ENCODE measurements around the gene HDDC3. TPM values are rescaled to one million over a fixed set of nuclear protein-coding genes. Genes with fewer than 3 reads are reported as not detected.

The HDDC3 gene
- total RNA-seq, 1 donor from 2014 or later, result 16.0 TPM

DNA sequence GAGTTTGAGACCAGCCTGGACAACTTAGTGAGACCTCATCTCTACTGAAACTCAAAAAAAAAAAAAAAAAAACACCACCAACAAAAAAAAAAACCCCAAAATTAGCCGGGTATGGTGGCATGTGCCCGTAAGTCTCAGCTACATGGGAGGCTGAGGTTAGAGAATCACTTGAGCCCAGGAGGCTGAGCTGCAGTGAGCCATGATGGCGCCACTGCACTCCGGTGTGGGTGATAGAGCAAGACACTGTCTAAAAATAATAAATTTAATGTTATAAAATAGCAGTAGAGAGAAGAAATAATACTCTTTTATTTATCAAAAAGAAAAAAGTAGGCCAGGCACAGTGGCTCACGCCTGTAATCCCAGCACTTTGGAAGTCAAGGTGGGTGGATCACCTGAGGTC, 39.8 kb upstream of the HDDC3 start:
- intact Hi-C loops (cut with DNase I), result no loop called here
- TF ChIP-seq, protein P1, sequence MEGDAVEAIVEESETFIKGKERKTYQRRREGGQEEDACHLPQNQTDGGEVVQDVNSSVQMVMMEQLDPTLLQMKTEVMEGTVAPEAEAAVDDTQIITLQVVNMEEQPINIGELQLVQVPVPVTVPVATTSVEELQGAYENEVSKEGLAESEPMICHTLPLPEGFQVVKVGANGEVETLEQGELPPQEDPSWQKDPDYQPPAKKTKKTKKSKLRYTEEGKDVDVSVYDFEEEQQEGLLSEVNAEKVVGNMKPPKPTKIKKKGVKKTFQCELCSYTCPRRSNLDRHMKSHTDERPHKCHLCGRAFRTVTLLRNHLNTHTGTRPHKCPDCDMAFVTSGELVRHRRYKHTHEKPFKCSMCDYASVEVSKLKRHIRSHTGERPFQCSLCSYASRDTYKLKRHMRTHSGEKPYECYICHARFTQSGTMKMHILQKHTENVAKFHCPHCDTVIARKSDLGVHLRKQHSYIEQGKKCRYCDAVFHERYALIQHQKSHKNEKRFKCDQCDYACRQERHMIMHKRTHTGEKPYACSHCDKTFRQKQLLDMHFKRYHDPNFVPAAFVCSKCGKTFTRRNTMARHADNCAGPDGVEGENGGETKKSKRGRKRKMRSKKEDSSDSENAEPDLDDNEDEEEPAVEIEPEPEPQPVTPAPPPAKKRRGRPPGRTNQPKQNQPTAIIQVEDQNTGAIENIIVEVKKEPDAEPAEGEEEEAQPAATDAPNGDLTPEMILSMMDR (IDR thresholded peaks at IDR 0.05), result no peak
- DNase-seq (no peak), ATAC-seq (no peak)
- H3K4me3 ChIP-seq, result no peak overlapping the region
- no peaks in the 10 kb centered on the region for H3K4me1 ChIP-seq
- H3K9me3 ChIP-seq, result no peaks in the 10 kb centered on the region
- H3K27ac ChIP-seq, result no peak overlapping the region
- no peaks in the 10 kb centered on the region for H3K27me3 ChIP-seq (ENCODE audit: low read depth)
- peaks cover 3% of the 10 kb centered on the region for H3K36me3 ChIP-seq

DNA sequence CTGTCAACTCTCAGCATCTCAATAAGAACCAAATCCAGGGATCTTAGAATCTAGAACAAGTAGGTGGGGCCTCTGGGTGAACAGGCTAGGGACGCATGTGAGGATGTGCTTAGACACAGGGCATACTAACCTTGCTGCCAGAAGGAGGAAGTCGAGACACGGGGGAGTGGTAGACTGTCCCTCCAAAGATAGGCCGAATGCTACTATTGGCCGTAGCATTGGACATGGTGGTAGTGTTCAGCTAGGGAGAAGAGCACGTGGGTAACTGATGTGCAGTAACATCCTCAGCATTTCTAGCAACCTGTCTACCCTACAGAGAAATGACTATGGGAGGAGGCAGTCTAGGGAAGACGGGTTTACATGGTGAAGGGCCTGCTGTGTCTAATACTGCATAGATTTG, 37.9 kb upstream of the HDDC3 start:
- ATAC-seq (no peak), DNase-seq (no peak)
- Histone ChIP-seq H3K27me3 (ENCODE audit: low read depth) (no peaks in the 10 kb centered on the region), H3K27ac (no peak overlapping the region), H3K4me3 (no peak overlapping the region), H3K9me3 (no peaks in the 10 kb centered on the region), H3K36me3 (peaks cover 16% of the 10 kb centered on the region), H3K4me1 (no peaks in the 10 kb centered on the region)
- TF ChIP-seq, protein P1 (IDR thresholded peaks at IDR 0.05), result no peak
- intact Hi-C loops (cut with DNase I), result no loop called here

DNA sequence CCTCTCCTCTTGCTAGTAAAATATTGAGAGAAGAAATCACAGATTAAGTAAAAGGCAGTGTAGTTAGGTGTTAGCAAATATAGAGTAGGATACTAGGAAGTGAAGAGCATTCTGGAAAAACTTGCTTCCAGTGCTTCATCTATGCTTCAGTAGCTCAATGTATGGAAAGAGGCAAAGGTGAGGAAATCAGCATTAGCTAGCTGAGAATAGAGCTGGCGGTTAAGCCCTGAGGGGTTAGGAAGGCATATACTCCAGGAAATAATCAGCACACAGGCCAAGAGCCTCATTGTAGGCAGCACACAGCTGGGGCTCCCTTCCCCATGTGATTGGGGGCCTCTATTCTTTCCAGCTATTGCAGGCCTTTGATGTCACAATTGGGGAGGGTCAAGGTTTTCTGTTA, 36.1 kb upstream of the HDDC3 start:
- no peak for ATAC-seq
- intact Hi-C loops (cut with DNase I), result no loop called here

DNA sequence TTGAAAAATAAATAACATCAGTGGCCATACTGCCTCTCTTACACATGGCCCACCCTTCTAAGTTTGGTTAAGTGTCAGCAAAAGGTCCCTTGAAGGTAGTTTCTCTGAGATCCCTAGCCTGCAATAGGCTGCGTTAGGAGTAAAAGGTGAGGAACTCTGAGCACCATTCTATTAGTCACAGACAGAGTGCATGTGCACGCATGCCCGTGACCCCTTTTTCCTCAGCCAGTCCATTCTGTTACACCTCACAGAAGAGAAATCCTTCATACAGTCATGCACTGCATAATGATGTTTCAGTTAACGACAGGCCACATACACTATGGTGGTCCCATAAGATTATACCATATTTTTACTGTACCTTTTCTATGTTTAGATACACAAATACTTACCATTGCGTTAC, 34.9 kb upstream of the HDDC3 start:
- ATAC-seq (no peak), DNase-seq (no peak)
- Histone ChIP-seq H3K4me3 (no peak overlapping the region), H3K4me1 (no peaks in the 10 kb centered on the region), H3K27me3 (ENCODE audit: low read depth) (no peaks in the 10 kb centered on the region), H3K9me3 (no peaks in the 10 kb centered on the region), H3K36me3 (peaks cover 29% of the 10 kb centered on the region), H3K27ac (no peak overlapping the region)
- intact Hi-C loops (cut with DNase I), result no loop called here
- TF ChIP-seq, protein P1 (IDR thresholded peaks at IDR 0.05), result no peak

More for the DNA sequence above, 36.1 kb upstream of the HDDC3 start:
- Histone ChIP-seq H3K36me3 (peaks cover 24% of the 10 kb centered on the region), H3K9me3 (no peaks in the 10 kb centered on the region), H3K4me3 (no peak overlapping the region), H3K27ac (no peak overlapping the region), H3K4me1 (no peaks in the 10 kb centered on the region), H3K27me3 (ENCODE audit: low read depth) (no peaks in the 10 kb centered on the region)
- no peak for DNase-seq
- TF ChIP-seq, protein P1 (IDR thresholded peaks at IDR 0.05), result no peak

DNA sequence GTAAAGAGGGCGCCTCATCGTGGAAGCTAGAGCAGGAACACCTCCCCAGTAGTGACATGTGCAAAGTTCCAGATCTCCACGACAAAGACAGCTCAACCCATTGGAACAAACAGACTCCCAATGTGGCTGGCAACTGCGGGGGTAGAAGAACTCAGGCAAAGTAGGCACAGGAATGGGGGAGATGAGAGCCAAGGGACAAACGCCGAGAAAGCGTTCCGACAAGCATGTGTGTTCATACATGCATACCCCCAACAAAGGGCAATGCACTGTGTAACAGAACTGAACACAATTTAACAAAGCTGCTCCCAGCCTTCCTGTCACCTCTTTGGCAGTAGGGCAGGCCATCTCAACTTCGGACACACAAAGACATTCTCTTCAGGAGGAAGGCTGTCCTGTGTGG, 33.9 kb upstream of the HDDC3 start:
- DNase-seq, result no peak
- Histone ChIP-seq H3K4me3 (no peak overlapping the region), H3K27me3 (ENCODE audit: low read depth) (no peaks in the 10 kb centered on the region), H3K27ac (no peak overlapping the region), H3K9me3 (no peaks in the 10 kb centered on the region), H3K36me3 (peaks cover 38% of the 10 kb centered on the region), H3K4me1 (no peaks in the 10 kb centered on the region)
- TF ChIP-seq, protein P1 (IDR thresholded peaks at IDR 0.05), result no peak
- intact Hi-C loops (cut with DNase I), result no loop called here
- ATAC-seq, result no peak

DNA sequence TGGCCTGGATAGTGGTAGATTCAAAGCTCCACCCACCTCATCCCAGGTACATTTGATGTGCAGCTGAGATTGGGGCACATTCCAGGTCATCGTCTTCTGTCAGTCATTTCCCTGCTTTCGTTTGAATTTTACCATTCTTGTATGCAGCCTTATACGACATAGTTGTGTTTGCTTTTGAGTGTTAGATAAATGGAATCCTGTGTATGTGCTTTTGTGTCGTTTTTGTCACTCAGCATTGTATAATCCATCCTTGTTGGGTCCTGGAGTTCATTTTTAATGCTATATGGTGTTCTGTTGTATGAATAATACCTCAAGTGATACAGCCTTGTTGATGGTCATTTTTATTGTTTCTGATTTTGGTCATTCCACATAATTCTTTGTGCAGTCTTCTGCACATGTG, 29.7 kb upstream of the HDDC3 start:
- peaks cover 52% of the 10 kb centered on the region for H3K36me3 ChIP-seq
- ATAC-seq (no peak), DNase-seq (no peak)
- intact Hi-C loops (cut with DNase I), result no loop called here
- no peak overlapping the region for H3K27ac ChIP-seq
- peaks cover 10% of the 10 kb centered on the region for H3K4me1 ChIP-seq
- TF ChIP-seq, protein P1 (IDR thresholded peaks at IDR 0.05), result no peak
- no peaks in the 10 kb centered on the region for H3K9me3 ChIP-seq
- no peaks in the 10 kb centered on the region for H3K27me3 ChIP-seq (ENCODE audit: low read depth)
- H3K4me3 ChIP-seq, result no peak overlapping the region
